H1 (cell line): ENCODE results near the gene TBC1D13. TPM values are rescaled to one million over a fixed set of nuclear protein-coding genes. Genes with fewer than 3 reads are reported as not detected.
A peak's percentile ranks its signal among the peaks of the same experiment; 100 is the strongest.

Experiments used
- POLR2A ChIP-seq, 2 experiments: IDR thresholded peaks; 1 replicate in 1 of 2; 2 replicates in 1 of 2; pipeline ENCODE4 v1.6.1; 2011; ENCODE audit warnings: low read depth in 2 of 2, low read length in 2 of 2, mild to moderate bottlenecking in 2 of 2; ENCODE audit errors: control extremely low read depth in 1 of 2
- polyA plus RNA-seq, 7 experiments: library from polyadenylated mRNA; depleted of rRNA in 3 of 7; stranded (reverse) in 5 of 7; unstranded in 2 of 7; fragments of >200 nt in 5 of 7; fragments of 200-250 nt in 2 of 7; gene quantifications; 1 replicate in 5 of 7; 2 replicates in 1 of 7; 4 replicates in 1 of 7; pipeline versions ENCODE4 v1.2.1 to v1.2.3, GENCODE V29; 2011 to 2013; ENCODE audit warnings: missing spikeins in 2 of 7, mixed read lengths in 2 of 7
- total RNA-seq: library from RNA; stranded (reverse); fragmentation: NEBNext Ultra II Directional; extraction: Animal tissue kit (Norgen Biotek cat#: 25700); gene quantifications from 2 replicates; pipeline ENCODE4 v1.2.1, GENCODE V29; 2021
- TF ChIP-seq, protein P1 (sequence below): fragments of 300-600 bp; sonication (generic); IDR thresholded peaks from 2 replicates; pipeline ENCODE4 v1.7.1; 2012; ENCODE audit warnings: low read length, moderate library complexity, mild to moderate bottlenecking, inconsistent platforms; ENCODE audit not compliant: insufficient replicate concordance

TBC1D13 gene
- total and polyA plus RNA-seq, 2 of the 8 experiments (the other 6 are each of a cell fraction or from before 2014, with no cell fraction given), result 21.3 to 24.7 TPM

DNA sequence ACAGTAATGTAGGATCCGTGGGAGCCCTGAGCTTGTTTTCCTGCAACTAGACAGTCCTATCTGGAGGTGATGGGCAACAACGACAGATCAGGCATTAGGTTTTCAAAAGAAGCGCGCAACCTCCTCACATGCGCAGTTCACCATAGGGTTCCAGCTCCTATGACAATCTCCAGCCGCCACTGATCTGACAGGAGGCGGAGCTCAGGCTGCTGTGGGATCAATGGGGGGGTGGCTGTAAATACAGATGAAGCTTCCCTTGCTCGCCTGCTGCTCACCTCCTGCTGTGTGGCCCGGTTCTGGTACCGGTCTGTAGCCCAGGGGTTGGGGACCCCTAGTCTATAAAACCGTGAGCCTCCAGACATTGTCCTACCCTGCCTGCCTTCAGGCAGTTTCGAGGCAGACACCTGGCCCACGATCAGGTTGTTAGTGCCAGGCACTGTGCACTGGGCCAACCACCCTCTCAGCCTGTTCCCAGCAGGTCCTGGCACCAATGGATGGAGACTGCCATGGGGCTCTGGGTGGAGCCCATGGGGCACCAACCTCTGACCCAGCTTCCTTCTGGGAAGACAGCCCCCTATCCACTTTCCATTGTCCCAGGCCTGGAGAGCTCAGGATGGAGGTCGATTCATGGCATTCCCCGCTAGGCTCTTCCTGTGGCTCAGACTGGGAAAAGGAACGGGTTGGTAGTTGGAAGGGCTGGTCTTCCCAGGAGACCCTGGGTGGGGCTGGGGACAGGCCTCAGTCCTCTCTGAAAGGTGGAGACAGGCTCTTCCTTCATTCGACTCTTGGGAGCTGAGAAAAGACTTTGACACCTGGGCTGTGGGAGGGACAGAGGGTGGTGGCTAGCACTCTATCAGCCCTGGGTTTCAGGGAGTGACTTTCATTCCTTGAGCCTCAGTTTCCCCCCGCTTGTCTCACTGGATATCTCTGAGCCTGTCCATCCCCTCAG is 32.9 kb downstream of the TBC1D13 start (continued):
- TF ChIP-seq, protein P1, sequence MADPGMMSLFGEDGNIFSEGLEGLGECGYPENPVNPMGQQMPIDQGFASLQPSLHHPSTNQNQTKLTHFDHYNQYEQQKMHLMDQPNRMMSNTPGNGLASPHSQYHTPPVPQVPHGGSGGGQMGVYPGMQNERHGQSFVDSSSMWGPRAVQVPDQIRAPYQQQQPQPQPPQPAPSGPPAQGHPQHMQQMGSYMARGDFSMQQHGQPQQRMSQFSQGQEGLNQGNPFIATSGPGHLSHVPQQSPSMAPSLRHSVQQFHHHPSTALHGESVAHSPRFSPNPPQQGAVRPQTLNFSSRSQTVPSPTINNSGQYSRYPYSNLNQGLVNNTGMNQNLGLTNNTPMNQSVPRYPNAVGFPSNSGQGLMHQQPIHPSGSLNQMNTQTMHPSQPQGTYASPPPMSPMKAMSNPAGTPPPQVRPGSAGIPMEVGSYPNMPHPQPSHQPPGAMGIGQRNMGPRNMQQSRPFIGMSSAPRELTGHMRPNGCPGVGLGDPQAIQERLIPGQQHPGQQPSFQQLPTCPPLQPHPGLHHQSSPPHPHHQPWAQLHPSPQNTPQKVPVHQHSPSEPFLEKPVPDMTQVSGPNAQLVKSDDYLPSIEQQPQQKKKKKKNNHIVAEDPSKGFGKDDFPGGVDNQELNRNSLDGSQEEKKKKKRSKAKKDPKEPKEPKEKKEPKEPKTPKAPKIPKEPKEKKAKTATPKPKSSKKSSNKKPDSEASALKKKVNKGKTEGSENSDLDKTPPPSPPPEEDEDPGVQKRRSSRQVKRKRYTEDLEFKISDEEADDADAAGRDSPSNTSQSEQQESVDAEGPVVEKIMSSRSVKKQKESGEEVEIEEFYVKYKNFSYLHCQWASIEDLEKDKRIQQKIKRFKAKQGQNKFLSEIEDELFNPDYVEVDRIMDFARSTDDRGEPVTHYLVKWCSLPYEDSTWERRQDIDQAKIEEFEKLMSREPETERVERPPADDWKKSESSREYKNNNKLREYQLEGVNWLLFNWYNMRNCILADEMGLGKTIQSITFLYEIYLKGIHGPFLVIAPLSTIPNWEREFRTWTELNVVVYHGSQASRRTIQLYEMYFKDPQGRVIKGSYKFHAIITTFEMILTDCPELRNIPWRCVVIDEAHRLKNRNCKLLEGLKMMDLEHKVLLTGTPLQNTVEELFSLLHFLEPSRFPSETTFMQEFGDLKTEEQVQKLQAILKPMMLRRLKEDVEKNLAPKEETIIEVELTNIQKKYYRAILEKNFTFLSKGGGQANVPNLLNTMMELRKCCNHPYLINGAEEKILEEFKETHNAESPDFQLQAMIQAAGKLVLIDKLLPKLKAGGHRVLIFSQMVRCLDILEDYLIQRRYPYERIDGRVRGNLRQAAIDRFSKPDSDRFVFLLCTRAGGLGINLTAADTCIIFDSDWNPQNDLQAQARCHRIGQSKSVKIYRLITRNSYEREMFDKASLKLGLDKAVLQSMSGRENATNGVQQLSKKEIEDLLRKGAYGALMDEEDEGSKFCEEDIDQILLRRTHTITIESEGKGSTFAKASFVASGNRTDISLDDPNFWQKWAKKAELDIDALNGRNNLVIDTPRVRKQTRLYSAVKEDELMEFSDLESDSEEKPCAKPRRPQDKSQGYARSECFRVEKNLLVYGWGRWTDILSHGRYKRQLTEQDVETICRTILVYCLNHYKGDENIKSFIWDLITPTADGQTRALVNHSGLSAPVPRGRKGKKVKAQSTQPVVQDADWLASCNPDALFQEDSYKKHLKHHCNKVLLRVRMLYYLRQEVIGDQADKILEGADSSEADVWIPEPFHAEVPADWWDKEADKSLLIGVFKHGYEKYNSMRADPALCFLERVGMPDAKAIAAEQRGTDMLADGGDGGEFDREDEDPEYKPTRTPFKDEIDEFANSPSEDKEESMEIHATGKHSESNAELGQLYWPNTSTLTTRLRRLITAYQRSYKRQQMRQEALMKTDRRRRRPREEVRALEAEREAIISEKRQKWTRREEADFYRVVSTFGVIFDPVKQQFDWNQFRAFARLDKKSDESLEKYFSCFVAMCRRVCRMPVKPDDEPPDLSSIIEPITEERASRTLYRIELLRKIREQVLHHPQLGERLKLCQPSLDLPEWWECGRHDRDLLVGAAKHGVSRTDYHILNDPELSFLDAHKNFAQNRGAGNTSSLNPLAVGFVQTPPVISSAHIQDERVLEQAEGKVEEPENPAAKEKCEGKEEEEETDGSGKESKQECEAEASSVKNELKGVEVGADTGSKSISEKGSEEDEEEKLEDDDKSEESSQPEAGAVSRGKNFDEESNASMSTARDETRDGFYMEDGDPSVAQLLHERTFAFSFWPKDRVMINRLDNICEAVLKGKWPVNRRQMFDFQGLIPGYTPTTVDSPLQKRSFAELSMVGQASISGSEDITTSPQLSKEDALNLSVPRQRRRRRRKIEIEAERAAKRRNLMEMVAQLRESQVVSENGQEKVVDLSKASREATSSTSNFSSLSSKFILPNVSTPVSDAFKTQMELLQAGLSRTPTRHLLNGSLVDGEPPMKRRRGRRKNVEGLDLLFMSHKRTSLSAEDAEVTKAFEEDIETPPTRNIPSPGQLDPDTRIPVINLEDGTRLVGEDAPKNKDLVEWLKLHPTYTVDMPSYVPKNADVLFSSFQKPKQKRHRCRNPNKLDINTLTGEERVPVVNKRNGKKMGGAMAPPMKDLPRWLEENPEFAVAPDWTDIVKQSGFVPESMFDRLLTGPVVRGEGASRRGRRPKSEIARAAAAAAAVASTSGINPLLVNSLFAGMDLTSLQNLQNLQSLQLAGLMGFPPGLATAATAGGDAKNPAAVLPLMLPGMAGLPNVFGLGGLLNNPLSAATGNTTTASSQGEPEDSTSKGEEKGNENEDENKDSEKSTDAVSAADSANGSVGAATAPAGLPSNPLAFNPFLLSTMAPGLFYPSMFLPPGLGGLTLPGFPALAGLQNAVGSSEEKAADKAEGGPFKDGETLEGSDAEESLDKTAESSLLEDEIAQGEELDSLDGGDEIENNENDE, result no peak
- peak in 1 of 2 experiments; percentile 45; a peak in 1 of 3 replicates for TF ChIP-seq POLR2A (IDR thresholded peaks at IDR 0.05; ENCODE audit: control extremely low read depth in 1 of 2, low read depth in 2 of 2, low read length in 2 of 2)
